ENCODE results near the gene ELMO1. TPM values are rescaled to one million over a fixed set of nuclear protein-coding genes. Genes with fewer than 3 reads are reported as not detected.

The ELMO1 gene
- total and polyA plus RNA-seq, 2 experiments from 2014 or later, result 6.5 to 24.9 TPM

GRCh38 chr7:37430640-37431039, 18.0 kb downstream of the ELMO1 start:
- H4K20me1 ChIP-seq (replicated peaks; ENCODE audit: insufficient read depth), result no peaks in the 10 kb centered on the region
- DNase-seq (ENCODE audit: low spot score) (no peak), ATAC-seq (no peak)
- H3K4me3 ChIP-seq, result no peak overlapping the region
- H3K4me2 ChIP-seq, result no peak overlapping the region
- no peak overlapping the region for H3K27ac ChIP-seq (ENCODE audit: low read depth)
- 0 out of 3 replicates have a peak, but pooled peaks cover 3% of the 10 kb centered on the region for H3K36me3 Mint-ChIP-seq (ENCODE audit: low read depth)
- no peaks in the 10 kb centered on the region for H3K79me2 ChIP-seq (replicated peaks; ENCODE audit: insufficient read depth)
- H3K4me3 Mint-ChIP-seq, result no peak overlapping the region
- no peak overlapping the region for H2AFZ ChIP-seq
- no peaks in the 10 kb centered on the region for H3K27me3 ChIP-seq (ENCODE audit: insufficient read depth)
- H3K4me1 Mint-ChIP-seq, result peaks cover 10% of the 10 kb centered on the region
- H3K36me3 ChIP-seq (ENCODE audit: insufficient read depth), result no peaks in the 10 kb centered on the region
- H3K4me1 ChIP-seq (ENCODE audit: insufficient read depth), result peaks cover 4% of the 10 kb centered on the region
- no peaks in the 10 kb centered on the region for H3K9me2 ChIP-seq (ENCODE audit: insufficient read depth)
- H3K9me3 Mint-ChIP-seq, result no peaks in the 10 kb centered on the region
- TF ChIP-seq POLR2AphosphoS5 (IDR thresholded peaks at IDR 0.05; ENCODE audit: low read depth) (no peak), EZH2 (IDR thresholded peaks at IDR 0.05; ENCODE audit: low read depth, unreplicated experiment) (no peak), EZH2phosphoT487 (IDR thresholded peaks at IDR 0.05; ENCODE audit: unreplicated experiment) (no peak), CREB1 (CRISPR knock-in tag; IDR thresholded peaks at IDR 0.05; ENCODE audit: low read depth) (no peak), CTCF (conservative IDR thresholded peaks at IDR 0.05; ENCODE audit: low read depth in 2 of 2) (no peak), JUNB (IDR thresholded peaks at IDR 0.05; ENCODE audit: unreplicated experiment) (no peak), ZNF462 (CRISPR knock-in tag; IDR thresholded peaks at IDR 0.05) (no peak), ETS1 (IDR thresholded peaks at IDR 0.05) (no peak), REST (IDR thresholded peaks at IDR 0.05; ENCODE audit: unreplicated experiment) (no peak), ZNF331 (CRISPR knock-in tag; IDR thresholded peaks at IDR 0.05; ENCODE audit: low read depth) (no peak), NANOG (IDR thresholded peaks at IDR 0.05; ENCODE audit: borderline replicate concordance) (no peak), STAT1 (IDR thresholded peaks at IDR 0.05; ENCODE audit: unreplicated experiment) (no peak), ZNF114 (CRISPR knock-in tag; IDR thresholded peaks at IDR 0.05) (no peak)
- H3K27me3 Mint-ChIP-seq (ENCODE audit: insufficient read depth, low read depth, poor library complexity), result no peaks in the 10 kb centered on the region
- H3K27ac Mint-ChIP-seq, result no peak overlapping the region
- no peaks in the 10 kb centered on the region for H3F3A ChIP-seq (replicated peaks; ENCODE audit: low read depth)

All from GM23338 (cell line).